ENCODE results near the gene TRMT10B.
"Not testable (repeated sequence)": the region's sequence is repeated elsewhere in the genome, so short reads cannot be mapped to it uniquely, and the experiment has no call there.

TRMT10B gene

GRCh38 chr9:37751704-37752103 lies 1.9 kb upstream of the TRMT10B start:
- DNase-seq (ENCODE audit: low read depth) = not testable (repeated sequence)

GRCh38 chr9:37752112-37752511 lies 1.5 kb upstream of the TRMT10B start:
- DNase-seq (ENCODE audit: low read depth) = not testable (repeated sequence)

- no peak for DNase-seq (ENCODE audit: low read depth)
Measured at GRCh38 chr9:37752642-37753488, 740 bp upstream of the TRMT10B start.

GRCh38 chr9:37758747-37759146 lies 5.1 kb downstream of the TRMT10B start:
- DNase-seq (ENCODE audit: low read depth) = no peak

GRCh38 chr9:37760416-37761161 lies 7.0 kb downstream of the TRMT10B start:
- no peak for DNase-seq (ENCODE audit: low read depth)

GRCh38 chr9:37761511-37761910 lies 7.9 kb downstream of the TRMT10B start:
- DNase-seq (ENCODE audit: low read depth) = no peak

- DNase-seq (ENCODE audit: low read depth) = not testable (repeated sequence)
Measured at GRCh38 chr9:37765263-37765662, 11.7 kb downstream of the TRMT10B start.

GRCh38 chr9:37769306-37769705 lies 15.7 kb downstream of the TRMT10B start:
- DNase-seq (ENCODE audit: low read depth) = no peak

- no peak for DNase-seq (ENCODE audit: low read depth)
Measured at GRCh38 chr9:37769995-37770394, 16.4 kb downstream of the TRMT10B start.

- DNase-seq (ENCODE audit: low read depth) = no peak
Measured at GRCh38 chr9:37775216-37775919, 21.8 kb downstream of the TRMT10B start.

- DNase-seq (ENCODE audit: low read depth) = no peak
Measured at GRCh38 chr9:37776328-37776727, 22.7 kb downstream of the TRMT10B start.

- DNase-seq (ENCODE audit: low read depth) = no peak
Measured at GRCh38 chr9:37778534-37778933, 24.9 kb downstream of the TRMT10B start.

GRCh38 chr9:37784291-37784615 lies 30.6 kb downstream of the TRMT10B start:
- DNase-seq (ENCODE audit: low read depth) = no peak

GRCh38 chr9:37784616-37785483 lies 31.2 kb downstream of the TRMT10B start, which contains the start of gene EXOSC3:
Gene EXOSC3 (minus strand): TSS chr9:37785064. CDS start chr9:37785044, 20 bp downstream.
- peak; percentile 82 for DNase-seq (ENCODE audit: low read depth)

GRCh38 chr9:37787059-37787458 lies 33.5 kb downstream of the TRMT10B start:
- no peak for DNase-seq (ENCODE audit: low read depth)

GRCh38 chr9:37788332-37788731 lies 34.7 kb downstream of the TRMT10B start:
- DNase-seq (ENCODE audit: low read depth) = no peak

- no peak for DNase-seq (ENCODE audit: low read depth)
Measured at GRCh38 chr9:37790096-37790495, 36.5 kb downstream of the TRMT10B start.

- no peak for DNase-seq (ENCODE audit: low read depth)
Measured at GRCh38 chr9:37792122-37792521, 38.5 kb downstream of the TRMT10B start.

- no peak for DNase-seq (ENCODE audit: low read depth)
Measured at GRCh38 chr9:37796232-37796631, 42.6 kb downstream of the TRMT10B start.

GRCh38 chr9:37798677-37799076 lies 45.1 kb downstream of the TRMT10B start:
- no peak for DNase-seq (ENCODE audit: low read depth)

GRCh38 chr9:37800631-37801286 lies 47.2 kb downstream of the TRMT10B start, which contains the start of gene DCAF10:
Gene DCAF10 (plus strand): TSS chr9:37800797. CDS start chr9:37800867, 70 bp downstream.
- DNase-seq (ENCODE audit: low read depth) = peak; percentile 88
